Measurements from ENCODE around the gene SHC3.

Gene SHC3

GRCh38 chr9:89053301-89053700 is 125.3 kb downstream of the SHC3 start:
- Histone ChIP-seq H3K4me3 (ENCODE audit: low read depth in 1 of 2, low read length in 2 of 2) (no peak overlapping the region), H3K4me1 (ENCODE audit: insufficient read depth, low read length) (no peaks in the 10 kb centered on the region), H3K36me3 (ENCODE audit: insufficient read depth, low read length) (no peaks in the 10 kb centered on the region), H4K20me1 (ENCODE audit: insufficient read depth, low read length) (no peaks in the 10 kb centered on the region), H3K9ac (ENCODE audit: low read depth, low read length) (no peak overlapping the region), H3K79me2 (ENCODE audit: insufficient read depth, low read length) (no peaks in the 10 kb centered on the region), H3K9me3 (ENCODE audit: insufficient read depth, low read length, severe bottlenecking) (no peaks in the 10 kb centered on the region), H3K27ac (ENCODE audit: low read length) (no peak overlapping the region), H2AFZ (ENCODE audit: low read depth, low read length) (no peak overlapping the region), H3K4me2 (ENCODE audit: insufficient read depth, low read length) (no peak overlapping the region), H3K27me3 (ENCODE audit: insufficient read depth, low read length, poor library complexity) (no peaks in the 10 kb centered on the region)
- TF ChIP-seq, protein P1, sequence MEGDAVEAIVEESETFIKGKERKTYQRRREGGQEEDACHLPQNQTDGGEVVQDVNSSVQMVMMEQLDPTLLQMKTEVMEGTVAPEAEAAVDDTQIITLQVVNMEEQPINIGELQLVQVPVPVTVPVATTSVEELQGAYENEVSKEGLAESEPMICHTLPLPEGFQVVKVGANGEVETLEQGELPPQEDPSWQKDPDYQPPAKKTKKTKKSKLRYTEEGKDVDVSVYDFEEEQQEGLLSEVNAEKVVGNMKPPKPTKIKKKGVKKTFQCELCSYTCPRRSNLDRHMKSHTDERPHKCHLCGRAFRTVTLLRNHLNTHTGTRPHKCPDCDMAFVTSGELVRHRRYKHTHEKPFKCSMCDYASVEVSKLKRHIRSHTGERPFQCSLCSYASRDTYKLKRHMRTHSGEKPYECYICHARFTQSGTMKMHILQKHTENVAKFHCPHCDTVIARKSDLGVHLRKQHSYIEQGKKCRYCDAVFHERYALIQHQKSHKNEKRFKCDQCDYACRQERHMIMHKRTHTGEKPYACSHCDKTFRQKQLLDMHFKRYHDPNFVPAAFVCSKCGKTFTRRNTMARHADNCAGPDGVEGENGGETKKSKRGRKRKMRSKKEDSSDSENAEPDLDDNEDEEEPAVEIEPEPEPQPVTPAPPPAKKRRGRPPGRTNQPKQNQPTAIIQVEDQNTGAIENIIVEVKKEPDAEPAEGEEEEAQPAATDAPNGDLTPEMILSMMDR (IDR thresholded peaks at IDR 0.05; ENCODE audit: borderline replicate concordance, extremely low read depth, low read length, poor library complexity, severe bottlenecking) = no peak
- TF ChIP-seq EZH2 (IDR thresholded peaks at IDR 0.05; ENCODE audit: borderline replicate concordance, low read depth, low read length, severe bottlenecking) = no peak
- DNase-seq = no peak
- ATAC-seq (ENCODE audit: insufficient read depth, low read depth) = no peak

DNA sequence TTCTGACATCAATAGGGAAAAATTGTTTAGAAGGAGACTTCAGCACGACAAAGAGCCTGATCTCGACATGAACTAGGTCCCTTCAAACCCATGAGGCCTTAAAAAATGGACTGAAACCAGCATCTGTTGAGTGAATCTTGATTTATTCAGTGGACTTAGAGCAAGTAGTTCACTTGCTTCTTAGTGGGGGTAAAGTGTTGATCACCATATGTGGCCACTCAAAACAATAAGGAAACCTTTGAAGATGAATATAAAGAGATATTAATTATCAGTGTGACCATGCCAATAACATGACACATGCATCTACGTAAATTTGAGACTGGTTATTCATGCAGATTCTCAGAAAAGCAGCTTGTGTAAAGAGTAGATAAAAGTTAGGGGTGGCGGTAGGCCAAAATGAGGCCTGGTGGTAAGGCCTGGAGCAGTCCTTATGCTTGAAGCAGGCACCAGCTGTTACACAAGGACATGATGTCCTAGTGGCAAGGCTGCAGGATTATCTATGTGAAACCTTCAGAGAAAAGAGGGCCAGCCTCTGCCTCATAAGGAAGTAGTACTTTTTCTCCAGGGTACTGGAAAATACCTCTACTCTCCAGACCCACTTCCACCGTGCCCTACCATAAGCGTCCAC is 126.0 kb downstream of the SHC3 start:
- no peak for ATAC-seq (ENCODE audit: insufficient read depth, low read depth)
- TF ChIP-seq EZH2 (IDR thresholded peaks at IDR 0.05; ENCODE audit: borderline replicate concordance, low read depth, low read length, severe bottlenecking) = no peak
- TF ChIP-seq, protein P1 (IDR thresholded peaks at IDR 0.05; ENCODE audit: borderline replicate concordance, extremely low read depth, low read length, poor library complexity, severe bottlenecking) = no peak
- no peaks in the 10 kb centered on the region for H3K9me3 ChIP-seq (ENCODE audit: insufficient read depth, low read length, severe bottlenecking)

GRCh38 chr9:89051421-89052025 is 127.1 kb downstream of the SHC3 start:
- Histone ChIP-seq H3K4me2 (ENCODE audit: insufficient read depth, low read length) (no peak overlapping the region), H3K9ac (ENCODE audit: low read depth, low read length) (no peak overlapping the region), H3K79me2 (ENCODE audit: insufficient read depth, low read length) (no peaks in the 10 kb centered on the region), H2AFZ (ENCODE audit: low read depth, low read length) (no peak overlapping the region), H3K27me3 (ENCODE audit: insufficient read depth, low read length, poor library complexity) (no peaks in the 10 kb centered on the region), H3K36me3 (ENCODE audit: insufficient read depth, low read length) (no peaks in the 10 kb centered on the region), H3K9me3 (ENCODE audit: insufficient read depth, low read length, severe bottlenecking) (no peaks in the 10 kb centered on the region), H3K4me1 (ENCODE audit: insufficient read depth, low read length) (no peaks in the 10 kb centered on the region), H3K4me3 (ENCODE audit: low read depth in 1 of 2, low read length in 2 of 2) (no peak overlapping the region), H3K27ac (ENCODE audit: low read length) (no peak overlapping the region), H4K20me1 (ENCODE audit: insufficient read depth, low read length) (no peaks in the 10 kb centered on the region)
- no peak for ATAC-seq (ENCODE audit: insufficient read depth, low read depth)
- no peak for DNase-seq
- TF ChIP-seq, protein P1 (IDR thresholded peaks at IDR 0.05; ENCODE audit: borderline replicate concordance, extremely low read depth, low read length, poor library complexity, severe bottlenecking) = no peak
- no peak for TF ChIP-seq EZH2 (IDR thresholded peaks at IDR 0.05; ENCODE audit: borderline replicate concordance, low read depth, low read length, severe bottlenecking)

More for the DNA sequence above, 126.0 kb downstream of the SHC3 start:
- H3K27ac ChIP-seq (ENCODE audit: low read length) = no peak overlapping the region
- H4K20me1 ChIP-seq (ENCODE audit: insufficient read depth, low read length) = no peaks in the 10 kb centered on the region
- H3K4me3 ChIP-seq (ENCODE audit: low read depth in 1 of 2, low read length in 2 of 2) = no peak overlapping the region
- H2AFZ ChIP-seq (ENCODE audit: low read depth, low read length) = no peak overlapping the region
- H3K4me2 ChIP-seq (ENCODE audit: insufficient read depth, low read length) = no peak overlapping the region
- H3K79me2 ChIP-seq (ENCODE audit: insufficient read depth, low read length) = no peaks in the 10 kb centered on the region
- no peaks in the 10 kb centered on the region for H3K27me3 ChIP-seq (ENCODE audit: insufficient read depth, low read length, poor library complexity)
- no peak for DNase-seq
- H3K4me1 ChIP-seq (ENCODE audit: insufficient read depth, low read length) = no peaks in the 10 kb centered on the region
- H3K9ac ChIP-seq (ENCODE audit: low read depth, low read length) = no peak overlapping the region
- H3K36me3 ChIP-seq (ENCODE audit: insufficient read depth, low read length) = no peaks in the 10 kb centered on the region

All from DND-41 (cell line).